Activated CD4-positive, alpha-beta memory T cell treated with anti-CD3 and anti-CD28 coated beads for 36 hours (primary cell): Measurements from ENCODE around the gene BRDT. TPM values are rescaled to one million over a fixed set of nuclear protein-coding genes. Genes with fewer than 3 reads are reported as not detected.
"Not testable (repeated sequence)": the region's sequence is repeated elsewhere in the genome, so short reads cannot be mapped to it uniquely, and the experiment has no call there.

Experiments used
- CTCF ChIA-PET: fragments of 350-600 bp; sonication (Branson Sonifier 250); formaldehyde crosslinking; loops from one replicate; lab custom pipeline; 2021; ENCODE audit warnings: antibody characterized with exemption, inconsistent platforms; lab: Charles Lee
- POLR2A ChIA-PET: fragments of 350-600 bp; sonication (Branson Sonifier 250); formaldehyde crosslinking; loops from one replicate; lab custom pipeline; 2021; ENCODE audit warnings: antibody characterized with exemption; lab: Charles Lee
- DNase-seq: peaks from one replicate; pipeline ENCODE4 v3.0.0-alpha.2; 2020
- H3K27ac Mint-ChIP-seq: one replicate; pipeline ENCODE4 v1.8.0; 2021; ENCODE audit warnings: mixed read lengths
- H3K27me3 Mint-ChIP-seq: one replicate; pipeline ENCODE4 v1.8.0; 2021; ENCODE audit warnings: mixed read lengths
- H3K36me3 Mint-ChIP-seq: one replicate; pipeline ENCODE4 v1.8.0; 2021; ENCODE audit warnings: mixed read lengths
- H3K4me1 Mint-ChIP-seq: one replicate; pipeline ENCODE4 v1.8.0; 2021; ENCODE audit warnings: low read depth, mixed read lengths
- H3K4me3 Mint-ChIP-seq: one replicate; pipeline ENCODE4 v1.8.0; 2021; ENCODE audit warnings: mild to moderate bottlenecking, mixed read lengths
- H3K9me3 Mint-ChIP-seq: one replicate; pipeline ENCODE4 v1.8.0; 2021; ENCODE audit warnings: mixed read lengths
- intact Hi-C: fragments of 100-400 bp; cut with micrococcal nuclease; formaldehyde crosslinking; loops from one replicate; pipeline ENCODE4 v1.15.1; 2023
- total RNA-seq, 2 experiments: library from RNA; stranded (reverse); gene quantifications; one replicate each; pipeline ENCODE4 v1.2.3, GENCODE V29; 2021

BRDT gene
- total RNA-seq, 2 experiments from 2014 or later = not detected

DNA sequence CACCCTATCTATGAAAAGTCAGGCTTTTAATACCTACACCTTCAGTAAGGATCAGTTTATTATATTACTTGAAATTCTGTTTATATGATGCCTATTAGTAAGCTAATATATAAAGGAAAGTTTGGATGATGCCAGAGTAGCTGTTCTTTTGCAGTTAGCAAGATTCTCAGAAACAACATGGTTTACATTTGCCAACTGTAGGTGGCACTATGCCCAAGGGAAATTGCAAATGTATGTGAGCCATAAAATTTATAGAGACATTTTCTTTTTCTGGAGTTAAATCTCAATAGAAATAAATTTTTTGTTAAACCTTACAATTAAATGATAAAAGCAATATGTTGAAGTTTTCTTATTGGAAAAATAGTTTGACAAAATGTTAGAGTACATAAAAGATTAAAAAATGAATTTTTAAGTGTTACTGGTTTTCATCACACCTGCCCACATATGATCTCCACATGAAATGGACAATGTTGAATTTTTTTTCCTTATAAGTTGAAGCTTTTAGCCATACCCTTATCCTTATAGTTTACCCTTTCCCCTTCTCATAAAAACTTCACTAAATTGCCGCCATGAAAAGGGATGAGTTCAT lies 48.5 kb downstream of the BRDT start:
- H3K27ac Mint-ChIP-seq = no peak overlapping the region
- peak; percentile 31 for DNase-seq
- H3K4me3 Mint-ChIP-seq = no peak overlapping the region
- H3K9me3 Mint-ChIP-seq = no peaks in the 10 kb centered on the region
- H3K27me3 Mint-ChIP-seq = no peaks in the 10 kb centered on the region
- H3K36me3 Mint-ChIP-seq = no peaks in the 10 kb centered on the region
- POLR2A ChIA-PET = interaction anchor here (0.6 kb wide), 1 partner anchor 735 kb away, joined by 3 read pairs; no protein-coding TSS in a partner anchor
- H3K4me1 Mint-ChIP-seq = no peaks in the 10 kb centered on the region
- CTCF ChIA-PET = interaction anchor here (0.6 to 4.6 kb wide), 38 partner anchors 8 to 1024 kb away, joined by 3 to 36 read pairs (median 4); partner anchors contain the start of genes GLMN and RPAP2
- intact Hi-C loops = loop anchor here (1.0 kb wide), 2 partner anchors 294 to 626 kb away; no protein-coding TSS in a partner anchor

GRCh38 chr1:92004129-92004528 lies 54.9 kb downstream of the BRDT start:
- POLR2A ChIA-PET = no interaction called here
- CTCF ChIA-PET = interaction anchor here (0.6 kb wide), 1 partner anchor 82 kb away, joined by 3 read pairs; no protein-coding TSS in a partner anchor
- intact Hi-C loops = no loop called here
- Mint-ChIP-seq H3K4me1 (no peaks in the 10 kb centered on the region), H3K27ac (no peak overlapping the region), H3K36me3 (no peaks in the 10 kb centered on the region), H3K9me3 (no peaks in the 10 kb centered on the region), H3K4me3 (no peak overlapping the region), H3K27me3 (no peaks in the 10 kb centered on the region)
- no peak for DNase-seq

DNA sequence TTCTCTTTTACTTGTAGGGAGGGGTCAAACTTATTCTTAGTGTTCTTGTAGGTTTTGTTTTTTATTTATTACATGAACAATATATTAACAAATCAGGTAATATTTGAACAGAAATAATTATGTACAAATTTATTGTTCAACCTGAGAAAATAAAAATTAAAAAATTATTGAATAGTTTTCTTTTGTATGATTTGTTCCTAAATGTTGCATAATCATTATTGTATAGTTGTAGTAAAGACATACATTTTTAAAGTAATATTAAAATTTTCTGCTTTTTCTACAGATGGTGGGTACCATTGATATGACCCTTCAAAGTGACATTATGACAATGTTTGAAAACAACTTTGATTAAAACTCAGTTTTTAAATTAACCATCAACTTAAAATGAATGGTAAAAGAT lies 64.7 kb downstream of the BRDT start:
- POLR2A ChIA-PET = no interaction called here
- Mint-ChIP-seq H3K27ac (no peak overlapping the region), H3K36me3 (no peaks in the 10 kb centered on the region), H3K4me1 (peaks cover 15% of the 10 kb centered on the region), H3K4me3 (no peak overlapping the region), H3K27me3 (no peaks in the 10 kb centered on the region), H3K9me3 (no peaks in the 10 kb centered on the region)
- DNase-seq = no peak
- CTCF ChIA-PET = interaction anchor here (1.5 kb wide), 1 partner anchor 16 kb away, joined by 4 read pairs; no protein-coding TSS in a partner anchor
- intact Hi-C loops = no loop called here

DNA sequence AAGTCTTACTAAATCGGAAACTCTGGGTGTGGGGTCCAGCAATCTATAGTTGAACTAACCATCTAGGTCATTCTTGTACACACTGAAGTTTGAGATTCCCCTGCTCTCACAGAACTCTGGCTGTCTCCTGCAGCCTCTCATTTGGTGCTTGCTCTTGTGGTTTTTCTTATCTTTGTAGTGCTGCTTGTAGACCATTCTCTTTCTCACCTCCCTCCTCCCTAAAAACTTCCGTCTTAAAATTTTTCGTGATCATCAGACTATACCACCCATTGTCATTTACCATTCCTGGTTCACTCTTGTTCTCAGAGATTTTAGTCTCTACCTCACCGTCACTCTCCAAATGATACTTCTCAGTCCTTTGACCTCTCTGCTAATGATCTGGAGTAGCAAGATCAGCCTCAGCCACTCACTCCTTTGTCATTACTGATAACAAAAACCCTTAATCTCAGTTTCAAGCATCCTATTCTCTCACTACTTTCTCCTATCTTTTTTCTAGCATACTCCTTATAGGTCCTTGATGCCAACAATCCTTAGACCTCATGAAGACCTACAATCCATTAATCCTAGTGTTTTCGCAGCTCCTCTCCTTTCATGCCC lies 67.6 kb downstream of the BRDT start:
- ChIA-PET POLR2A (no interaction called here), CTCF (interaction anchor here (0.5 to 1.2 kb wide), 2 partner anchors 10 to 27 kb away, joined by 3 read pairs; no protein-coding TSS in a partner anchor)
- Mint-ChIP-seq H3K4me1 (peaks cover 15% of the 10 kb centered on the region), H3K36me3 (no peaks in the 10 kb centered on the region), H3K9me3 (peaks cover 5% of the 10 kb centered on the region), H3K27ac (no peak overlapping the region), H3K4me3 (no peak overlapping the region), H3K27me3 (no peaks in the 10 kb centered on the region)
- intact Hi-C loops = no loop called here
- no peak for DNase-seq

- Mint-ChIP-seq H3K27me3 (peaks cover under 1% of the 10 kb centered on the region), H3K4me3 (no peak overlapping the region), H3K36me3 (no peaks in the 10 kb centered on the region), H3K27ac (no peak overlapping the region), H3K4me1 (peaks cover 15% of the 10 kb centered on the region), H3K9me3 (peaks cover 5% of the 10 kb centered on the region)
- ChIA-PET POLR2A (no interaction called here), CTCF (interaction anchor here (0.5 to 1.2 kb wide), 2 partner anchors 11 to 28 kb away, joined by 3 read pairs; no protein-coding TSS in a partner anchor)
- intact Hi-C loops = no loop called here
- no peak for DNase-seq
Measured at GRCh38 chr1:92017656-92018055, 68.5 kb downstream of the BRDT start.

DNA sequence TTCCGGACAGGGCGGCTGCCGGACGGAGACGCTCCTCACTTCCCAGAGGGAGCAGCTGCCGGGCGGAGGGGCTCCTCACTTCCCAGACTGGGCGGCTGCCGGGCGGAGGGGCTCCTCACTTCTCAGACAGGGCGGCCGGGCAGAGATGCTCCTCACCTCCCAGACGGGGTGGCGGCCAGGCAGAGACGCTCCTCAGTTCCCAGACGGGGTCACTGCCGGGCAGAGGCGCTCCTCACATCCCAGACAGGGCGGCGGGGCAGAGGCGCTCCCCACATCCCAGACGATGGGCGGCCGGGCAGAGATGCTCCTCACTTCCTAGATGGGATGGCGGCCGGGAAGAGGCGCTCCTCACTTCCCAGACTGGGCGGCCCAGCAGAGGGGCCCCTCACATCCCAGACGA lies 76.8 kb downstream of the BRDT start:
- H3K27ac Mint-ChIP-seq, POLR2A ChIA-PET, intact Hi-C loops, H3K4me3 Mint-ChIP-seq, CTCF ChIA-PET, DNase-seq, H3K36me3 Mint-ChIP-seq, H3K9me3 Mint-ChIP-seq: not testable (repeated sequence)
- H3K4me1 Mint-ChIP-seq = peaks cover 11% of the 10 kb centered on the region
- peaks cover 22% of the 10 kb centered on the region for H3K27me3 Mint-ChIP-seq

DNA sequence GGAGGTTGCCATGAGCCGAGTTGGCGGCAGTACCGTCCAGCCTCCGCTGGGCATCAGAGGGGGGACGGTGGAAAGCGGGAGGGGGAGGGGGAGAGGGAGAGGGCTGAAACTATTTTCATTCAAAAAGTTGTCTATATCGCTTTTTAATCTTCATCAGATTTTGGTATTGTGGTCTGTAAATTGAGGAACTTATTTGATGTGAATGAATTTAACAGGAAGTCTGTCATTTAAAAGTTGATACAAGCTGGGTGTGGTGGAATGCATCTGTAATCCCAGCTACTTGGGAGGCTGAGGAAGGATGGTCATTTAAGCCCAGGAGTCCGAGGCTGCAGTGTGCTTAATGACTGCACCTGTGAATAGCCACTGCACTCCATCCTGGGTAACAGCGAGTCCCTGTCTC lies 77.6 kb downstream of the BRDT start:
- POLR2A ChIA-PET = no interaction called here
- Mint-ChIP-seq H3K36me3 (no peaks in the 10 kb centered on the region), H3K4me3 (no peak overlapping the region), H3K9me3 (no peaks in the 10 kb centered on the region), H3K4me1 (peaks cover 17% of the 10 kb centered on the region), H3K27me3 (peaks cover 24% of the 10 kb centered on the region), H3K27ac (no peak overlapping the region)
- intact Hi-C loops = no loop called here
- no peak for DNase-seq
- CTCF ChIA-PET = no interaction called here

DNA sequence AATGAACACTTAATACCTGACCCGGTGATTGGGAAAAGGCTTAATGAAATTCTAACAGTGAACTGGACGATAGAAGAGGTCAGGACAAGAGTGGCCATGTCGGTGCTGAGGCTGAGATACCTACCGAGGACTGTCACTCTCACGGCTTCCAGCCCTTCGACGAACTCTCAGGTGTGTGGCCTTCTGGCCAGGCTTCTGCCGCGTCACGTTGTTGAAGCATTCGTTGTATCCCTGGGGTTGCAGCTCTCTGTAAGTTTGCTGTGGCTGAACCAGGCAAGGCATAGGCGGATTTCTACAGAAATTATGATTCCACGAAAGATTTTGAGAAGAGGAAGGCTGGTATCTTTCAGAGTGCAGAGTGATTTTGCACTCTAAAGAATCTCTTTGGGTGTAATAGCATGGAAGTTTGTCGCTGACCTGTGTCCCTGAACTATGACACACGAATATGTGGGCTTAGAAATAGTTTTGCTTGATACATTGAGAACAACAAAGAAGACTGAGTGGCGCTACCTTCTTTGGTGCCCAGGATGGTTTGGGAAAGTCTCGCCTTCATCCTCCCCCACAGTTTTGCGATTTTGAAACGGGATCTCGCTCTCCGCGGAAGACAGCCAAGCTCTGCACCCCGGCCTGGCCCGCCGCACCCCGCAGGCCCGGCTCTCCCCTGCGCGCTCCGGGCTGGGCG lies 80.2 kb downstream of the BRDT start:
- H3K9me3 Mint-ChIP-seq = no peaks in the 10 kb centered on the region
- H3K27me3 Mint-ChIP-seq = peaks cover 21% of the 10 kb centered on the region
- intact Hi-C loops = no loop called here
- H3K27ac Mint-ChIP-seq = no peak overlapping the region
- H3K4me3 Mint-ChIP-seq = peak overlapping the region; percentile 64
- CTCF ChIA-PET = no interaction called here
- peaks cover 17% of the 10 kb centered on the region for H3K4me1 Mint-ChIP-seq
- DNase-seq = no peak
- no peaks in the 10 kb centered on the region for H3K36me3 Mint-ChIP-seq
- POLR2A ChIA-PET = no interaction called here

DNA sequence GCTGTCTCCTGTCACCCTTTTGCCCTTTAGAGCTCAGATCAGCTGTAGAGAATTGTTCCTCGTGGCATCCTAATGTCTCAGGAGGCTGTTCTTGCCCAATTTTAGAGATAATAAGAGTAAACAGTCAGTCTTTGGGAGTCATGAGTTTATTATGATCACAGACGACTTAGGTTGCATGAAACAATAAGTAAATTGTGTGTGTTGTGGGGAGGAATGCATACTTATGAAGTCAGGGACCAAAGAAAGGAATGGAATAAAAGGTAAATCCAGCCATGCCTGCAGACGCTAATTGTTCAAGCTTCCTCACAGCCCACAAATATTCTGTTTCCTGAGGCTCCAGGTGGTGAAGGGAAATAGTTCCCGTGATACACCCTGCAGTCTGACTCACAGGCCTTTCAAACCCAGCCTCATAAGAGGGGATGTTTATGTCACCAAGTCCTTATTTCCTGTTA lies 81.5 kb downstream of the BRDT start:
- ChIA-PET POLR2A (no interaction called here), CTCF (interaction anchor here (0.7 to 1.3 kb wide), 2 partner anchors 34 to 261 kb away, joined by 3 read pairs; no protein-coding TSS in a partner anchor)
- peak overlapping the region; percentile 45 for H3K4me3 Mint-ChIP-seq
- no peaks in the 10 kb centered on the region for H3K36me3 Mint-ChIP-seq
- intact Hi-C loops = no loop called here
- H3K4me1 Mint-ChIP-seq = peaks cover 17% of the 10 kb centered on the region
- peak; percentile 20 for DNase-seq
- H3K9me3 Mint-ChIP-seq = no peaks in the 10 kb centered on the region
- H3K27me3 Mint-ChIP-seq = peaks cover 19% of the 10 kb centered on the region
- H3K27ac Mint-ChIP-seq = no peak overlapping the region

DNA sequence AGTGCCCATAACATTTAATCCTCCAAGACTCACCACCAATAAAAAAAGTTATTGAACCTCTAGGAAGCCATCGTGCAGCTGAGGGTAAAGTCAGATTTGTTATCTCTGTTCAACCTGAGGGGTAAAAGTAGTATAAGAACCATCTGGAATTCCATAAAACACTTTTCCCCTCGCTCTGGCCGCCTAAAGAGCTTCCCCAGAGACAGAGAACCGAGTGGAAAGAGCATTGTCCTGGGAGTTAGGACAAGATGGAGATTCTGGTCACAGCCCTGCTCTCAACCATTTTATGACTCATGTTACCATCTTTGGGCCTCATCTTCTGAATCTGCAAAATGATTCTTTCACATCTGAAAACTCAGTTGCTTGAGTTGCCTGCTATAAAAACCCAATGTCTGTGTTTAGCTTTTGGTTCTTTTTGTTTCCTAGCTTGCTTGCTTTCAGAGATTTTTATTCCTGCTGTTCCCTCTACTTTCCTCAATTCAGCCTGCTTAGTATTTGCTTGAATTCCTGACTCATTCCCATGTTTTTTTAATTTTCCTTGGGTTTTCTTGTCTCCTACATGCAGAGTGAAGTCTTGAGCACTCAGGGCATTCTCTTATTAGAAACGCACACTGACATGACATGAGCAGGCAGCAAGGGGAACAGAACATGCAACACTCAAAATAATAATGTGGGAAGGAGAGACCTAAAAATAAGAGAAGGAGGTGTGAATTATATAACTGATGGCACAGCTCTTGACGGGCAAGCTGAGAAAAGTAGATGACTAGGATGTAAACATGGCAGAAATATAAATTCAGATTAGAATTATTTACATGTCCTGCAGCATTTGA lies 82.3 kb downstream of the BRDT start:
- Mint-ChIP-seq H3K4me3 (no peak overlapping the region), H3K36me3 (no peaks in the 10 kb centered on the region), H3K9me3 (no peaks in the 10 kb centered on the region), H3K27ac (no peak overlapping the region), H3K4me1 (peaks cover 17% of the 10 kb centered on the region), H3K27me3 (peaks cover 17% of the 10 kb centered on the region)
- intact Hi-C loops = no loop called here
- DNase-seq = no peak
- ChIA-PET CTCF (interaction anchor here (1.3 kb wide), 1 partner anchor 260 kb away, joined by 3 read pairs; no protein-coding TSS in a partner anchor), POLR2A (interaction anchor here (0.6 kb wide), 1 partner anchor 163 kb away, joined by 3 read pairs; no protein-coding TSS in a partner anchor)

- ChIA-PET CTCF (interaction anchor here (1.0 kb wide), 1 partner anchor 254 kb away, joined by 3 read pairs; no protein-coding TSS in a partner anchor), POLR2A (no interaction called here)
- Mint-ChIP-seq H3K27ac (no peak overlapping the region), H3K36me3 (no peaks in the 10 kb centered on the region), H3K9me3 (no peaks in the 10 kb centered on the region), H3K4me1 (no peaks in the 10 kb centered on the region), H3K27me3 (no peaks in the 10 kb centered on the region), H3K4me3 (no peak overlapping the region)
- intact Hi-C loops = no loop called here
- DNase-seq = no peak
Measured at GRCh38 chr1:92037400-92037799, 88.2 kb downstream of the BRDT start.
